ENCODE data around the gene SIRPB1. TPM values are rescaled to one million over a fixed set of nuclear protein-coding genes. Genes with fewer than 3 reads are reported as not detected.

Gene SIRPB1
- total RNA-seq, 1 donor from 2014 or later = not detected

DNA sequence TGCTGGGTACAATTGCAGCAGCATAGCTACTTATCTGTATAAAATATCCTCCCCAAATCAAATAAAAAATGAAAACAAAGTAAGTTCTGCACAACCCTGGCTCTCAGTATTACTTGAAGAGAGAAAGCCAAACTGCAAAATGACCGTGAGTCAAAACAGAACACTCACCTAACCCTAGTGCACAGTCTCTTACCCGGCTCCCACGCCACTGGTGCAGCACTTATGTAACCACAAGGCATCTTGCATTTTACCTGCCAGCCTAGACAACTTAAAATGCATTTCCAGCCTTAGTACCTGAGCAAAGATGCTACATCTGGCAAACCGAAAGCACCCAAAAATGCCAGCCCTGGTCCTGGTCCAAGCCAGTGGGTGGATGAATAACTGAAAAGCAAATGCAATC lies 12.4 kb upstream of the SIRPB1 start:
- H3K36me3 Mint-ChIP-seq (ENCODE audit: low read depth, unreplicated experiment) = no peaks in the 10 kb centered on the region
- H3K27me3 Mint-ChIP-seq (ENCODE audit: unreplicated experiment) = peaks cover 4% of the 10 kb centered on the region
- no peaks in the 10 kb centered on the region for H3K9me3 Mint-ChIP-seq (ENCODE audit: unreplicated experiment)
- no peak overlapping the region for H3K4me3 Mint-ChIP-seq (ENCODE audit: unreplicated experiment)
- no peak for DNase-seq (ENCODE audit: low spot score)
- no peak overlapping the region for H3K27ac Mint-ChIP-seq (ENCODE audit: unreplicated experiment)
- TF ChIP-seq, protein P1, sequence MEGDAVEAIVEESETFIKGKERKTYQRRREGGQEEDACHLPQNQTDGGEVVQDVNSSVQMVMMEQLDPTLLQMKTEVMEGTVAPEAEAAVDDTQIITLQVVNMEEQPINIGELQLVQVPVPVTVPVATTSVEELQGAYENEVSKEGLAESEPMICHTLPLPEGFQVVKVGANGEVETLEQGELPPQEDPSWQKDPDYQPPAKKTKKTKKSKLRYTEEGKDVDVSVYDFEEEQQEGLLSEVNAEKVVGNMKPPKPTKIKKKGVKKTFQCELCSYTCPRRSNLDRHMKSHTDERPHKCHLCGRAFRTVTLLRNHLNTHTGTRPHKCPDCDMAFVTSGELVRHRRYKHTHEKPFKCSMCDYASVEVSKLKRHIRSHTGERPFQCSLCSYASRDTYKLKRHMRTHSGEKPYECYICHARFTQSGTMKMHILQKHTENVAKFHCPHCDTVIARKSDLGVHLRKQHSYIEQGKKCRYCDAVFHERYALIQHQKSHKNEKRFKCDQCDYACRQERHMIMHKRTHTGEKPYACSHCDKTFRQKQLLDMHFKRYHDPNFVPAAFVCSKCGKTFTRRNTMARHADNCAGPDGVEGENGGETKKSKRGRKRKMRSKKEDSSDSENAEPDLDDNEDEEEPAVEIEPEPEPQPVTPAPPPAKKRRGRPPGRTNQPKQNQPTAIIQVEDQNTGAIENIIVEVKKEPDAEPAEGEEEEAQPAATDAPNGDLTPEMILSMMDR (IDR thresholded peaks at IDR 0.05; ENCODE audit: unreplicated experiment) = no peak
- peaks cover 16% of the 10 kb centered on the region for H3K4me1 Mint-ChIP-seq (ENCODE audit: unreplicated experiment)

DNA sequence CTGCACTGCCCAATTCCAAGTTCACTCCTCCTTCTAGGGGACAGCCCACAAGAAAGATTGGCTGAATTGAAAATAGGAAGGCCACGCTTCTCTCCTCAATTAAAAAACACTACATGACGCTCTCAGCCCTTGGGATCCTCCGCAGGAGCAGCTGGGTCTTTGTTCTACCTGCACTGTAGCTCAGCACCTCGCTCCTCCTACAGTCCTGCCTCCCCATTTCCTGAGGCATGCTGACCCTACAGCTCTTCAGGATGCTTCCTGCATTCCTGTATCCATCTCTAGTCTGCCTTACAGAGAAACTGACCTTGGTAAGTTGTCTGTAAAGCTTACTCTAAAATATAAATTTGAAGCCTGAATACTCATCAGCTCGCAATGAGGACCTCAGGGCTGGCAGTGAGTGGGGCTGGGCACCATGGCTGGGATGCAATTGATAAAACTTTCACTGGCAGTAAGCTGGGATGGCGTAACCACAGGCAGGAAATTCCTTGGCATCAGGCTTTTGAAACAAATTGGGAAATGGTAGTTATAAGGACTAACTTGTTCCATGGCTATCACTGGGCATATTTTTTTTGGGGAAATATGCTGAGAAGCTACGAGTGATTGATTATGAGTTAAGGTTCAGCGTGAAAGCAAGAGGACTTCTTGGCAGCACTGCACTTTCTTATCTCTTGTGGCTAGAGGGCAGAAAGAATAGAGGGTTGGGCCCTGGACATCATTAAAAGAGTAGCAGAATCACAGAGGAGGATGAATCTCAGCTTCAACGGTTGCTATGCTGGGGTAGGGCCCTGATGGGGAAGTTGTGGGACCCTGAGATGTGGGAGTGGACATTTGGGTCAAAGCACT lies 11.7 kb upstream of the SIRPB1 start:
- Mint-ChIP-seq H3K36me3 (ENCODE audit: low read depth, unreplicated experiment) (no peaks in the 10 kb centered on the region), H3K27ac (ENCODE audit: unreplicated experiment) (no peak overlapping the region)
- no peak for DNase-seq (ENCODE audit: low spot score)

DNA sequence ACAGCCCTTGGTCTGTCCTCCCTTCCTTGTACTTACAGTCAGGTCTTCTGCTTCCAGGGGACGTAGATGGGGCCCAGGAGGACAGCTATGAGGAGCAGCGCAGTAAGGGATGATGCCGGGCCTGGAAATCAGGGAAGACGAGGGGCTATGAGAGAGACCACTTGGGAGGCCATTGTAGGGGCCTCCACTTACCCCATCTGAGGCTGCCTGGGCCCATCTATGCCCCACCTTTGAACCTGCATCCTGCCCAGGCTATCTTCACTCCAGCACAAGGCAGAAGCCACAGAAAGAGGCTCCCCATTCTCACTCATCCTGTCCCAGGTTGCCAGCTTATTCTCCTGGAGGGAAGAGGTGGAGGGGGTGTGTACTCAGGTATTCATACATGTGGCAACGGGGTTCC lies 10.4 kb upstream of the SIRPB1 start:
- DNase-seq (ENCODE audit: low spot score) = no peak
- Mint-ChIP-seq H3K4me1 (ENCODE audit: unreplicated experiment) (peaks cover 22% of the 10 kb centered on the region), H3K36me3 (ENCODE audit: low read depth, unreplicated experiment) (no peaks in the 10 kb centered on the region), H3K27me3 (ENCODE audit: unreplicated experiment) (peaks cover 4% of the 10 kb centered on the region), H3K27ac (ENCODE audit: unreplicated experiment) (no peak overlapping the region), H3K4me3 (ENCODE audit: unreplicated experiment) (no peak overlapping the region), H3K9me3 (ENCODE audit: unreplicated experiment) (no peaks in the 10 kb centered on the region)
- TF ChIP-seq, protein P1 (IDR thresholded peaks at IDR 0.05; ENCODE audit: unreplicated experiment) = no peak

More for the DNA sequence above, 11.7 kb upstream of the SIRPB1 start:
- TF ChIP-seq, protein P1 (IDR thresholded peaks at IDR 0.05; ENCODE audit: unreplicated experiment) = no peak
- H3K4me1 Mint-ChIP-seq (ENCODE audit: unreplicated experiment) = peaks cover 22% of the 10 kb centered on the region
- H3K9me3 Mint-ChIP-seq (ENCODE audit: unreplicated experiment) = no peaks in the 10 kb centered on the region
- H3K4me3 Mint-ChIP-seq (ENCODE audit: unreplicated experiment) = no peak overlapping the region
- H3K27me3 Mint-ChIP-seq (ENCODE audit: unreplicated experiment) = peaks cover 4% of the 10 kb centered on the region

DNA sequence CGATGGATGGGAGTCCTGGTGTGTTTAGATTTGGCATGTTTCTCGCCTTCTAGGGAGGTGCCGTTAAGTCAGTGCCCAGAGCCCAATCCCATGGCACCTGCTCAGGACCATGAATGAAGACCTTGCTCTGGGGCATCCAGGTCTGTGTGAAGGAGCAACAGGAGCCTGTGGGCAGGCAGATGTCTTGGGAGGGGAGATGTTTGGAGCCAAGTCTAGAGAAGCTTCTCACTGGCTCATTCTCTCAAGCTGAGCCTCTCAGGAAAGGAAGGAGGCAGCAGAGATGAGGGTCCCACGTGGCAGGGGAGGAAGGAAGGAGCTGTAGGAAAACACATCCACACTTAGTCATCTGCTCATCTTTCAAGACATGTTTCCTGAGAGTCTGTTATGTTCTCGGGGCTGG lies 9.5 kb upstream of the SIRPB1 start:
- Mint-ChIP-seq H3K36me3 (ENCODE audit: low read depth, unreplicated experiment) (no peaks in the 10 kb centered on the region), H3K9me3 (ENCODE audit: unreplicated experiment) (no peaks in the 10 kb centered on the region), H3K4me3 (ENCODE audit: unreplicated experiment) (no peak overlapping the region), H3K27ac (ENCODE audit: unreplicated experiment) (no peak overlapping the region), H3K27me3 (ENCODE audit: unreplicated experiment) (peaks cover 2% of the 10 kb centered on the region), H3K4me1 (ENCODE audit: unreplicated experiment) (peaks cover 22% of the 10 kb centered on the region)
- no peak for DNase-seq (ENCODE audit: low spot score)
- TF ChIP-seq, protein P1 (IDR thresholded peaks at IDR 0.05; ENCODE audit: unreplicated experiment) = no peak

DNA sequence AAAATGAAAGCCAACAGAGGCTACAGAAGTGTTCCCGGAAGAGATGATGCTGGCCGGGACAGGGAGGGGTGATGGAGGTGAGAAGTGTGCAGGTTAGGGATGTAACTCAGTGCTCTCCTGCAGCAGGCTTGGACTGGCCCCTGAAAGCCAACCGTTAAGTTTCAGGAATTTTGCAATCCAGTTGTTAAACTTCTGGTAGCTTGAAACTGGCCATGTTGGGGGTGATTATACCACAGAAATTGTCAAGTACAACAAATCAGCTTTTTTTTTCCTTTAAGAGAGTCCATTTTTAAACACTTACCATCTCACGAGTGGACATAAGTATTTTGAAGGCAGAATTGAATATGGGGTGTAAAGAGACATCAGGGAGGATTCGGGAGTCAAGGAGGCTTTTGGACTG lies 8.8 kb upstream of the SIRPB1 start:
- Mint-ChIP-seq H3K27ac (ENCODE audit: unreplicated experiment) (no peak overlapping the region), H3K36me3 (ENCODE audit: low read depth, unreplicated experiment) (no peaks in the 10 kb centered on the region), H3K27me3 (ENCODE audit: unreplicated experiment) (peaks cover 2% of the 10 kb centered on the region), H3K4me1 (ENCODE audit: unreplicated experiment) (peaks cover 22% of the 10 kb centered on the region), H3K4me3 (ENCODE audit: unreplicated experiment) (no peak overlapping the region), H3K9me3 (ENCODE audit: unreplicated experiment) (no peaks in the 10 kb centered on the region)
- no peak for DNase-seq (ENCODE audit: low spot score)
- TF ChIP-seq, protein P1 (IDR thresholded peaks at IDR 0.05; ENCODE audit: unreplicated experiment) = no peak

Measured in endothelial cell (in vitro differentiated cells).